Thoracic aorta (tissue), 2 donors: ENCODE measurements around the gene NECTIN2. TPM values are rescaled to one million over a fixed set of nuclear protein-coding genes. Genes with fewer than 3 reads are reported as not detected.
A peak's percentile ranks its signal among the peaks of the same experiment; 100 is the strongest.

Experiments
- ATAC-seq: fragments of 150-250 bp; one replicate; pipeline ENCODE4 v1.8.0; 2017; ENCODE audit warnings: low read depth; ENCODE audit not compliant: insufficient number of reproducible peaks, low FRiP score
- DNase-seq: peaks from one replicate; pipeline ENCODE4 v3.0.0-alpha.2; 2020; ENCODE audit warnings: low spot score
- H3K27ac ChIP-seq, 2 donors: fragments of 200-600 bp; sonication (generic); 1 replicate in 1 of 2; 2 replicates in 1 of 2; pipeline ENCODE4 v1.5.1; 2016; ENCODE audit warnings: mild to moderate bottlenecking in 2 of 2, moderate library complexity in 2 of 2
- H3K27me3 ChIP-seq: fragments of 200-600 bp; sonication (generic); replicated peaks from 2 replicates; pipeline ENCODE4 v1.6.0; 2016; ENCODE audit warnings: mild to moderate bottlenecking; ENCODE audit not compliant: insufficient read depth
- H3K36me3 ChIP-seq: fragments of 200-600 bp; sonication (generic); one replicate; pipeline ENCODE4 v1.5.1; 2016
- H3K4me1 ChIP-seq, 2 donors: fragments of 200-600 bp; sonication (generic); 1 replicate in 1 of 2; 2 replicates in 1 of 2; pipeline versions ENCODE4 v1.5.1 to v1.6.0; 2016; ENCODE audit warnings: low read depth in 2 of 2, mild to moderate bottlenecking in 1 of 2; ENCODE audit not compliant: control insufficient read depth in 1 of 2
- H3K4me3 ChIP-seq: fragments of 200-600 bp; sonication (generic); 2 replicates; pipeline ENCODE4 v1.5.1; 2016; ENCODE audit warnings: mild to moderate bottlenecking
- H3K9me3 ChIP-seq: fragments of 200-600 bp; sonication (generic); 2 replicates; pipeline ENCODE4 v1.5.1; 2016
- total RNA-seq, 2 donors: library from RNA; depleted of rRNA; stranded (reverse); fragments of >200 nt; gene quantifications; one replicate each; pipeline versions ENCODE4 v1.1.0 to v1.2.3, GENCODE V29; 2016
- TF ChIP-seq, protein P1 (sequence below): fragments of 200-600 bp; sonication (generic); IDR thresholded peaks from one replicate; pipeline ENCODE4 v1.5.1; 2019; ENCODE audit warnings: antibody characterized with exemption

The NECTIN2 gene
- total RNA-seq, 2 donors from 2014 or later = 61.7 to 84.3 TPM

DNA sequence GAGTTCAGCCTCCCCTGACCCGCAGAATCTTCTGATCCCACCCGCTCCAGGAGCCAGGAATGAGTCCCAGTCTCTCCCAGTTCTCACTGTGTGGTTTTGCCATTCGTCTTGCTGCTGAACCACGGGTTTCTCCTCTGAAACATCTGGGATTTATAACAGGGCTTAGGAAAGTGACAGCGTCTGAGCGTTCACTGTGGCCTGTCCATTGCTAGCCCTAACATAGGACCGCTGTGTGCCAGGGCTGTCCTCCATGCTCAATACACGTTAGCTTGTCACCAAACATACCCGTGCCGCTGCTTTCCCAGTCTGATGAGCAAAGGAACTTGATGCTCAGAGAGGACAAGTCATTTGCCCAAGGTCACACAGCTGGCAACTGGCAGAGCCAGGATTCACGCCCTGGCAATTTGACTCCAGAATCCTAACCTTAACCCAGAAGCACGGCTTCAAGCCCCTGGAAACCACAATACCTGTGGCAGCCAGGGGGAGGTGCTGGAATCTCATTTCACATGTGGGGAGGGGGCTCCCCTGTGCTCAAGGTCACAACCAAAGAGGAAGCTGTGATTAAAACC, 58.4 kb downstream of the NECTIN2 start:
- TF ChIP-seq, protein P1, sequence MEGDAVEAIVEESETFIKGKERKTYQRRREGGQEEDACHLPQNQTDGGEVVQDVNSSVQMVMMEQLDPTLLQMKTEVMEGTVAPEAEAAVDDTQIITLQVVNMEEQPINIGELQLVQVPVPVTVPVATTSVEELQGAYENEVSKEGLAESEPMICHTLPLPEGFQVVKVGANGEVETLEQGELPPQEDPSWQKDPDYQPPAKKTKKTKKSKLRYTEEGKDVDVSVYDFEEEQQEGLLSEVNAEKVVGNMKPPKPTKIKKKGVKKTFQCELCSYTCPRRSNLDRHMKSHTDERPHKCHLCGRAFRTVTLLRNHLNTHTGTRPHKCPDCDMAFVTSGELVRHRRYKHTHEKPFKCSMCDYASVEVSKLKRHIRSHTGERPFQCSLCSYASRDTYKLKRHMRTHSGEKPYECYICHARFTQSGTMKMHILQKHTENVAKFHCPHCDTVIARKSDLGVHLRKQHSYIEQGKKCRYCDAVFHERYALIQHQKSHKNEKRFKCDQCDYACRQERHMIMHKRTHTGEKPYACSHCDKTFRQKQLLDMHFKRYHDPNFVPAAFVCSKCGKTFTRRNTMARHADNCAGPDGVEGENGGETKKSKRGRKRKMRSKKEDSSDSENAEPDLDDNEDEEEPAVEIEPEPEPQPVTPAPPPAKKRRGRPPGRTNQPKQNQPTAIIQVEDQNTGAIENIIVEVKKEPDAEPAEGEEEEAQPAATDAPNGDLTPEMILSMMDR = no peak
- no peaks in the 10 kb centered on the region for H3K4me1 ChIP-seq
- no peak overlapping the region for H3K4me3 ChIP-seq
- H3K9me3 ChIP-seq = no peaks in the 10 kb centered on the region
- H3K36me3 ChIP-seq = peaks cover 23% of the 10 kb centered on the region
- DNase-seq = no peak
- no peak for ATAC-seq
- no peak overlapping the region for H3K27ac ChIP-seq
- H3K27me3 ChIP-seq = no peaks in the 10 kb centered on the region

- no peaks in the 10 kb centered on the region for H3K9me3 ChIP-seq
- DNase-seq (no peak), ATAC-seq (no peak)
- H3K27me3 ChIP-seq = no peaks in the 10 kb centered on the region
- peak within 1 kb of the TSS; percentile 54 for H3K4me3 ChIP-seq
- H3K36me3 ChIP-seq = peaks cover 18% of the 10 kb centered on the region
- H3K4me1 ChIP-seq = no peaks in the 10 kb centered on the region
- TF ChIP-seq, protein P1 = no peak
- no peak within 1 kb of the TSS for H3K27ac ChIP-seq
These were observed 59.5 kb downstream of the NECTIN2 start, which contains the start of gene APOE for GRCh38 chr19:44905437-44906160. Gene APOE, plus strand, starts transcription at chr19:44905796. Its CDS starts 829 bp downstream, at chr19:44906625.

- TF ChIP-seq, protein P1 = no peak
- no peak for ATAC-seq
These were observed 61.5 kb downstream of the NECTIN2 start for GRCh38 chr19:44907613-44908012.

DNA sequence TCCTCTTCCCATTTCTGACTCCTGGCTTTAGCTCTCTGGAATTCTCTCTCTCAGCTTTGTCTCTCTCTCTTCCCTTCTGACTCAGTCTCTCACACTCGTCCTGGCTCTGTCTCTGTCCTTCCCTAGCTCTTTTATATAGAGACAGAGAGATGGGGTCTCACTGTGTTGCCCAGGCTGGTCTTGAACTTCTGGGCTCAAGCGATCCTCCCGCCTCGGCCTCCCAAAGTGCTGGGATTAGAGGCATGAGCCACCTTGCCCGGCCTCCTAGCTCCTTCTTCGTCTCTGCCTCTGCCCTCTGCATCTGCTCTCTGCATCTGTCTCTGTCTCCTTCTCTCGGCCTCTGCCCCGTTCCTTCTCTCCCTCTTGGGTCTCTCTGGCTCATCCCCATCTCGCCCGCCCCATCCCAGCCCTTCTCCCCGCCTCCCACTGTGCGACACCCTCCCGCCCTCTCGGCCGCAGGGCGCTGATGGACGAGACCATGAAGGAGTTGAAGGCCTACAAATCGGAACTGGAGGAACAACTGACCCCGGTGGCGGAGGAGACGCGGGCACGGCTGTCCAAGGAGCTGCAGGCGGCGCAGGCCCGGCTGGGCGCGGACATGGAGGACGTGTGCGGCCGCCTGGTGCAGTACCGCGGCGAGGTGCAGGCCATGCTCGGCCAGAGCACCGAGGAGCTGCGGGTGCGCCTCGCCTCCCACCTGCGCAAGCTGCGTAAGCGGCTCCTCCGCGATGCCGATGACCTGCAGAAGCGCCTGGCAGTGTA, 62.2 kb downstream of the NECTIN2 start:
- no peaks in the 10 kb centered on the region for H3K27me3 ChIP-seq

More at GRCh38 chr19:44907613-44908012, 61.5 kb downstream of the NECTIN2 start:
- Histone ChIP-seq H3K4me1 (peaks cover 0 to 7% of the 10 kb centered on the region in 2 donors), H3K27me3 (no peaks in the 10 kb centered on the region), H3K27ac (no peak overlapping the region), H3K36me3 (peaks cover 2% of the 10 kb centered on the region), H3K4me3 (no peak overlapping the region), H3K9me3 (no peaks in the 10 kb centered on the region)
- DNase-seq = no peak

More for the DNA sequence above, 62.2 kb downstream of the NECTIN2 start:
- Histone ChIP-seq H3K4me1 (peaks cover 0 to 7% of the 10 kb centered on the region in 2 donors), H3K36me3 (no peaks in the 10 kb centered on the region), H3K9me3 (no peaks in the 10 kb centered on the region), H3K27ac (no peak overlapping the region), H3K4me3 (no peak overlapping the region)
- DNase-seq (no peak), ATAC-seq (no peak)
- TF ChIP-seq, protein P1 = no peak
